Measurements from ENCODE around the gene CDH4.

The CDH4 gene

DNA sequence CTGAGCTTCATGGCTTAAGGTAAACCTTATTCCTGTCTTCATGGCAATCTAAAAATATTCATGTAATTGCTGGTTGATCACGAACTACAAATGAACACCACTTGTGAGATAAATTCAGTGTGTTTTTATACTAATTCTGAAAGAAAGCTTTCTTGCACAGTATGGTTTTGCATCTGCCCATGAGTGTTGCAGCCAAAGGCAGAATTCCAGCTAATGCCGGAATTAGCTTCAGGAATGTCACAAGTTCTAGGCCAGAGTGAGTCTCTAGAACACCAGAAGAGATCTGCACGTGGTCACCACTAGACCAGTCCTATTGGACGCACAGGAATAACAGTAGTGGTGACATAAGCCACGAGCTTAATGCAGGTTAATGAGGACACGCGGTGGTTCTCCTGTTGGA is 223.7 kb downstream of the CDH4 start:
- Histone ChIP-seq H2AK5ac (ENCODE audit: low read length) (no peak overlapping the region), H4K91ac (ENCODE audit: low read depth, low read length) (no peak overlapping the region), H3K4ac (ENCODE audit: low read depth, low read length) (no peak overlapping the region), H3K23ac (ENCODE audit: low read length) (no peak overlapping the region), H4K8ac (ENCODE audit: low read depth, low read length) (no peak overlapping the region), H2BK12ac (ENCODE audit: low read length) (no peak overlapping the region), H3K4me2 (ENCODE audit: low read length) (no peak overlapping the region), H3K36me3 (ENCODE audit: control insufficient read depth in 1 of 2, insufficient read depth in 2 of 2, low read length in 2 of 2) (no peaks in the 10 kb centered on the region), H2BK120ac (ENCODE audit: insufficient read depth, low read length, poor library complexity) (no peak overlapping the region), H3K9ac (ENCODE audit: low read length) (no peak overlapping the region), H3K79me1 (ENCODE audit: low read length) (no peaks in the 10 kb centered on the region), H3K18ac (ENCODE audit: low read length) (no peak overlapping the region), H2BK5ac (ENCODE audit: low read depth, low read length, poor library complexity) (no peak overlapping the region), H3K4me1 (ENCODE audit: control insufficient read depth in 1 of 2, insufficient read depth in 2 of 2, low read length in 2 of 2) (no peaks in the 10 kb centered on the region), H4K12ac (ENCODE audit: low read depth, low read length) (no peak overlapping the region), H3K4me3 (ENCODE audit: low read depth, low read length) (no peak overlapping the region), H3K79me2 (ENCODE audit: control insufficient read depth, insufficient read depth, low read length, poor library complexity) (no peaks in the 10 kb centered on the region), H3K14ac (ENCODE audit: low read length) (no peak overlapping the region), H3K9me3 (ENCODE audit: insufficient read depth, low read depth, low read length) (peaks cover 2% of the 10 kb centered on the region), H3K27me3 (ENCODE audit: insufficient read depth, low read length) (no peaks in the 10 kb centered on the region), H3K27ac (ENCODE audit: low read depth, low read length) (no peak overlapping the region), H2AFZ (ENCODE audit: insufficient read depth, low read length, poor library complexity) (no peak overlapping the region)
- DNase-seq, result no peak
- WGBS (ENCODE audit: extremely low coverage, insufficient coverage, insufficient read length), result no CpG with 5 or more reads among the region's 7 CpGs

DNA sequence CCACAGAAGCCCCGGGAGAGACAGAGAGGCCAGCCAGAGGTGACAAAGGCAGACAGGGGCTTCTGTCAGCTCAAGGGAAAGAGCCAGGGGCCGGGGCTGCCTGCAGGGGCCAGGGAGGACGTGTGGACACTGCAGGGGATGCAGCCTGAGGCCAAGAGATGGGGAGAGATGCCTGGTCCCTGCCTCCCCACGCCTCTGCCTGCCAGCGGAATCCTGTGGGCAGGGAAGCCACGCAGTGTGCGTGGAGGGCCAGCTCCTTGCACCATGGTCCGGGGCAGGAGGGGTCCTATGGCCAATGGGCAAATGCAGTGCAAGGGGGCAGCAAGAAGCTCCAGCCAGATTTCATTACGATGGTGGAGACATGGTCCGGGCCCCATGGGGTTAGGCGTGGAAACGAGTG is 224.9 kb downstream of the CDH4 start:
- no peak for DNase-seq
- Histone ChIP-seq H2BK12ac (ENCODE audit: low read length) (no peak overlapping the region), H2BK5ac (ENCODE audit: low read depth, low read length, poor library complexity) (no peak overlapping the region), H2AK5ac (ENCODE audit: low read length) (no peak overlapping the region), H3K4me3 (ENCODE audit: low read depth, low read length) (peak overlapping the region; percentile 46), H3K4ac (ENCODE audit: low read depth, low read length) (no peak overlapping the region), H3K9ac (ENCODE audit: low read length) (no peak overlapping the region), H2AFZ (ENCODE audit: insufficient read depth, low read length, poor library complexity) (no peak overlapping the region), H3K23ac (ENCODE audit: low read length) (no peak overlapping the region), H3K4me1 (ENCODE audit: control insufficient read depth in 1 of 2, insufficient read depth in 2 of 2, low read length in 2 of 2) (no peaks in the 10 kb centered on the region), H3K79me1 (ENCODE audit: low read length) (no peaks in the 10 kb centered on the region), H3K79me2 (ENCODE audit: control insufficient read depth, insufficient read depth, low read length, poor library complexity) (no peaks in the 10 kb centered on the region), H4K12ac (ENCODE audit: low read depth, low read length) (no peak overlapping the region), H3K4me2 (ENCODE audit: low read length) (no peak overlapping the region), H3K27me3 (ENCODE audit: insufficient read depth, low read length) (no peaks in the 10 kb centered on the region), H3K27ac (ENCODE audit: low read depth, low read length) (no peak overlapping the region), H3K9me3 (ENCODE audit: insufficient read depth, low read depth, low read length) (peaks cover 2% of the 10 kb centered on the region), H3K14ac (ENCODE audit: low read length) (no peak overlapping the region), H2BK120ac (ENCODE audit: insufficient read depth, low read length, poor library complexity) (no peak overlapping the region), H3K36me3 (ENCODE audit: control insufficient read depth in 1 of 2, insufficient read depth in 2 of 2, low read length in 2 of 2) (no peaks in the 10 kb centered on the region), H3K18ac (ENCODE audit: low read length) (no peak overlapping the region), H4K91ac (ENCODE audit: low read depth, low read length) (no peak overlapping the region), H4K8ac (ENCODE audit: low read depth, low read length) (no peak overlapping the region)
- no CpG with 5 or more reads among the region's 12 CpGs for WGBS (ENCODE audit: extremely low coverage, insufficient coverage, insufficient read length)

DNA sequence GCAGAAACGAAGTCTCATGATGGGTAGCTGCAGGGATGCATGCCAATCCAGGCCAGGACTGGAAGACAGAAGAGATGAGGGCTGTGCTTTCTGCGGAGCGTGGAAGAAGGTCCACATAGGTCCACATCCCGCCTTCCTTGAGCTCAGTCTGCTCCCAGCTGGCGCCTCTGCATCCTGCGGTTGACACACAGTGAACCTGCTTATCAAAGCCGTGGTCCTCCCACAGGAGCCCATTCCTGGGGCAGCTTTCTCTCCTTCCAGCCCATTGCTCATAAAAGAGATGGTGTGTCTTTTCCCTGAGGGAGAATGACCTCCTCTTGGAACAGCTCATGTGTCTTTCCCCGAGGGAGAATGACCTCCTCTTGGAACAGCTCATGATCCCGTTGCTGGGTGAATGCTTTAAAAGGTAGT is 225.4 kb downstream of the CDH4 start:
- Histone ChIP-seq H3K23ac (ENCODE audit: low read length) (no peak overlapping the region), H3K79me2 (ENCODE audit: control insufficient read depth, insufficient read depth, low read length, poor library complexity) (no peaks in the 10 kb centered on the region), H3K79me1 (ENCODE audit: low read length) (no peaks in the 10 kb centered on the region), H2AK5ac (ENCODE audit: low read length) (no peak overlapping the region), H3K18ac (ENCODE audit: low read length) (no peak overlapping the region), H3K9me3 (ENCODE audit: insufficient read depth, low read depth, low read length) (peaks cover 2% of the 10 kb centered on the region), H3K4me2 (ENCODE audit: low read length) (no peak overlapping the region), H2BK12ac (ENCODE audit: low read length) (no peak overlapping the region), H3K9ac (ENCODE audit: low read length) (no peak overlapping the region), H3K27ac (ENCODE audit: low read depth, low read length) (no peak overlapping the region), H3K4me1 (ENCODE audit: control insufficient read depth in 1 of 2, insufficient read depth in 2 of 2, low read length in 2 of 2) (no peaks in the 10 kb centered on the region), H3K4me3 (ENCODE audit: low read depth, low read length) (no peak overlapping the region), H3K36me3 (ENCODE audit: control insufficient read depth in 1 of 2, insufficient read depth in 2 of 2, low read length in 2 of 2) (no peaks in the 10 kb centered on the region), H4K12ac (ENCODE audit: low read depth, low read length) (no peak overlapping the region), H4K91ac (ENCODE audit: low read depth, low read length) (no peak overlapping the region), H2BK120ac (ENCODE audit: insufficient read depth, low read length, poor library complexity) (no peak overlapping the region), H2BK5ac (ENCODE audit: low read depth, low read length, poor library complexity) (no peak overlapping the region), H2AFZ (ENCODE audit: insufficient read depth, low read length, poor library complexity) (no peak overlapping the region), H3K27me3 (ENCODE audit: insufficient read depth, low read length) (no peaks in the 10 kb centered on the region), H4K8ac (ENCODE audit: low read depth, low read length) (no peak overlapping the region), H3K14ac (ENCODE audit: low read length) (no peak overlapping the region), H3K4ac (ENCODE audit: low read depth, low read length) (no peak overlapping the region)
- DNase-seq, result no peak
- no CpG with 5 or more reads among the region's 9 CpGs for WGBS (ENCODE audit: extremely low coverage, insufficient coverage, insufficient read length)

DNA sequence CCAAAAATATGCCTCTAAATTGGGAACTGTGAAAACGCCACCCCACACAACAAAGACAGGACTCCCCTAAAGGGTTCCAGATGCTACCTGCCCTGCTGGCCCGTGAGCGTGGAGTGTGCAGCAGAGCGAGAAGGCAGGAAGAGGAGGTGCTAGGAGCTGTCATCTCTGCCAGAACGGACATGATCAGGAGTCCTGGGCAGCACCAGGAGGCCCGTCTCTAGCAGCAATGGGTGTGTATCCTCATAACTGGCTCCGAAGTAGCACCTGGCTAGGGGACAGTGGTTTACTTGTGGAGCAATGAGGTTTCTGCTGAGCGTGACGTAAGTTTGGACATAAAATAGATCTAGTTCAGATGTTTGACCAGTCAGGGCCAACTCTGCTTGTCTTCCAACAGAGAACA is 226.0 kb downstream of the CDH4 start:
- H3K79me1 ChIP-seq (ENCODE audit: low read length), result no peaks in the 10 kb centered on the region
- no peak overlapping the region for H4K12ac ChIP-seq (ENCODE audit: low read depth, low read length)
- no peak overlapping the region for H4K91ac ChIP-seq (ENCODE audit: low read depth, low read length)
- no peak overlapping the region for H3K4ac ChIP-seq (ENCODE audit: low read depth, low read length)
- H3K27me3 ChIP-seq (ENCODE audit: insufficient read depth, low read length), result no peaks in the 10 kb centered on the region
- H3K14ac ChIP-seq (ENCODE audit: low read length), result no peak overlapping the region
- peaks cover 2% of the 10 kb centered on the region for H3K9me3 ChIP-seq (ENCODE audit: insufficient read depth, low read depth, low read length)
- no peaks in the 10 kb centered on the region for H3K79me2 ChIP-seq (ENCODE audit: control insufficient read depth, insufficient read depth, low read length, poor library complexity)
- no peak overlapping the region for H4K8ac ChIP-seq (ENCODE audit: low read depth, low read length)
- H2BK12ac ChIP-seq (ENCODE audit: low read length), result no peak overlapping the region
- H3K4me3 ChIP-seq (ENCODE audit: low read depth, low read length), result no peak overlapping the region
- H3K23ac ChIP-seq (ENCODE audit: low read length), result no peak overlapping the region
- no peaks in the 10 kb centered on the region for H3K4me1 ChIP-seq (ENCODE audit: control insufficient read depth in 1 of 2, insufficient read depth in 2 of 2, low read length in 2 of 2)
- H3K9ac ChIP-seq (ENCODE audit: low read length), result no peak overlapping the region
- no peaks in the 10 kb centered on the region for H3K36me3 ChIP-seq (ENCODE audit: control insufficient read depth in 1 of 2, insufficient read depth in 2 of 2, low read length in 2 of 2)
- no peak overlapping the region for H3K27ac ChIP-seq (ENCODE audit: low read depth, low read length)
- H2BK5ac ChIP-seq (ENCODE audit: low read depth, low read length, poor library complexity), result no peak overlapping the region
- H3K18ac ChIP-seq (ENCODE audit: low read length), result no peak overlapping the region
- no peak overlapping the region for H3K4me2 ChIP-seq (ENCODE audit: low read length)
- no CpG with 5 or more reads among the region's 9 CpGs for WGBS (ENCODE audit: extremely low coverage, insufficient coverage, insufficient read length)
- no peak overlapping the region for H2AK5ac ChIP-seq (ENCODE audit: low read length)
- DNase-seq, result no peak
- H2BK120ac ChIP-seq (ENCODE audit: insufficient read depth, low read length, poor library complexity), result no peak overlapping the region
- no peak overlapping the region for H2AFZ ChIP-seq (ENCODE audit: insufficient read depth, low read length, poor library complexity)
